NCI-H82 (cell line): ENCODE data around the gene MCM7.

Source experiments
- DNase-seq: peaks from one replicate; lab custom pipeline; 2025; lab: John Stamatoyannopoulos, UW

MCM7 gene

GRCh38 chr7:100122568-100122967 lies 21.4 kb upstream of the MCM7 start:
- no peak for DNase-seq

- DNase-seq = no peak
Observed at GRCh38 chr7:100122067-100122466, 20.9 kb upstream of the MCM7 start.

DNA sequence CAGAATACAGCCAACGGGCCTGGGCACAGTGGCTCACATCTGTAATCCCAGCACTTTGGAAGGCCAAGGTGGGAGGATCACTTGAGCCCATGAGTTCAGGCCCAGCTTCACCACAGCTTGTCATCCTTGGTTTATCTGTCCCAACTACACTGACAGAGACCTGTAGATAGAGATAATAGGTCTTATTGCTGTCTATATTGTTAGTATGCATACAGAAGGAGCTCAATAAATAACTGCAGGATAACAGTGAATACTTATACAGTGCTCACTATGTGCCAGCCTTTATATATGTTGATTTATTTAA lies 19.5 kb upstream of the MCM7 start:
- no peak for DNase-seq

- DNase-seq = peak; percentile 77
Observed at GRCh38 chr7:100119970-100120732, 19.0 kb upstream of the MCM7 start.

GRCh38 chr7:100119072-100119969 lies 18.1 kb upstream of the MCM7 start, which contains the start of the genes CNPY4 and TAF6:
TSS of gene CNPY4 (plus strand) at chr7:100119634. CDS start at chr7:100119745, 111 bp downstream.
TSS of gene TAF6 (minus strand) at chr7:100119358. CDS start at chr7:100114209, 5,149 bp downstream.
- peak; percentile 98 for DNase-seq

- DNase-seq = peak; percentile 65
Observed at GRCh38 chr7:100118388-100119071, 17.3 kb upstream of the MCM7 start.

DNA sequence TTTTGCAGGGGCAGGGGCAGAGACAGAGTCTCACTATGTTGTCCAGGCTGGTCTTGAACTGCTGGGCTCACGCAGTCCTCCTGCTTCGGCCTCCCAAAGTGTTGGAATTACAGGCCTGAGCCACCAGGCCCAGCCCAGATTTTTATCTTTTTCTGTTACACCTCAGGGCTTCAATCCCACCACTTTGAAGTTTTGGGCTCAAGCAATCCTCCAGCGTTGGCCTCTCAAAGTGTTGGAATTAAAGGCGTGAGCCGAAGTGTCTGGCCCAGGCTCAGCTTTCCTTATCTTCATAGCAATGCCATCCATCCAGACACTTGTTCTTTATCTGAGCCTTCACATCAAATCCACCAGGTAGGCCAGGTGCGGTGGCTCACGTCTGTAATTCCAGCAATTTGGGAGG lies 13.8 kb upstream of the MCM7 start:
- DNase-seq = no peak

DNA sequence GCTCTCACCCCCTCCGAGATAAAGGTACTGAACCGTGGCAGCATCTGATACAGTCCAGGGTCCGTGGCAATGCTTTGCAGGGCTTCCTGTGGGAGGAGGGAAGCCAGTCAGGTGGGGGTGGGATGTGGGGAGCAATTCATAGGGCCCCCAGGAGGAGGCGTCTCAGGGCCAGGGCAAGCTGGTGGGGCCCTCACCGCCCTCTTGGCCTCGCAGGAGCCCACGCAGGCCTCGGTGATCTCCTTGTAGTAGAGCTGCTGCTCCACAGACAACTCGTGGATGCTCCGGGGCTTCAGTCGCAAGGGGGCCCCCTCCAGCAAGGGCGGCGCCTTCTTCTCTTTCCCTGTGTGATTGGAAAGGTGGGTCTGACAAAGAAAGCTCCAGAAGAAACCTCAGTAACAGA lies 10.7 kb upstream of the MCM7 start:
- DNase-seq = no peak

DNA sequence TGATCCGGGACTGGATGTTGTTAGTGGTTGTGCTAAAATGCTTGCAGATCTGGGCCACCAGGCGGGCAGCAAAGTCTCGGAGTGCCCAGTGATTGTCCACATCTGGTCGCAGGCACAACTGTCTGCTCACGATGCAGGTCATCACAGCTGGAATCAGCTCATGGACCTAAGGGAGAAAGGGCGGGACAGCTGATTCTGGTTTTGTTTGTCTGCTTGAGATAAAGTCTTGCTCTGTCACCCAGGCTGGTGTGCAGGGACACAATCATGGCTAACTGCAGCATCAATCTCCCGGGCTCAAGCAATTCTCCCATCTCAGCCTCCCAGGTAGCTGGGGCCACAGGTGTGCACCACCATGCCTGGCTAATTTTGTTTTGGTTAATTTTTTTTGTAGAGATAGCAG lies 10.0 kb upstream of the MCM7 start:
- DNase-seq = no peak

DNA sequence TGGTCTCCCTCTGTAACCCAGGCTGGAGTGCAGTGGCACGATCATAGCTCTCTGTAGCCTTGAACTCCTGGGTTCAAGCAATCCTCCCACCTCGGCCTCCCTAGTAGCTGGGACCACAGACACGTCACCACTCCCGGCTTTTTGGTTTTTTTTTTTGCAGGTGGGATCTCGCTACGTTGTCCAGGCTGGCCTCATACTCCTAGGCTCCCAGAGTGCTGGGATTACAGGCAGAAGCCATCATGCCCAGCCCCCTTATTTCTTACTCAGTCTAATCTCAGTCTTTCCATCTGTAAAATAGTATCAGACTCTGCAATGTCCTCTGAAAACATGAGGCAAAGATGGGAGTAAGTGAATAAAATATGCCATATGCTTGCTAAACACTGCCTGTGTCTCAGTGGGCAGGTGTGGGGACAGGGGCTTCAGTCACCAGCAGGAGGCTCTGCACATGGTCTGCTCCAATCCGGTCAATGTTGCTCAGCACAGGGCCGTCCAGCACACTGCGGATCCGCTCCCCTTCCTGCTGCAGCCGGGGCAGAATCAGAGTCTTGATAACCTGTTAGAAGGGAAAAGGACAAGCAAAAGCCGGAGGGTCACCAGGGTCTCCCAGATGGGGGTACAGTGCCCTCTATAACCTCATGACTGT lies 8.4 kb upstream of the MCM7 start:
- DNase-seq = peak; percentile 31

DNA sequence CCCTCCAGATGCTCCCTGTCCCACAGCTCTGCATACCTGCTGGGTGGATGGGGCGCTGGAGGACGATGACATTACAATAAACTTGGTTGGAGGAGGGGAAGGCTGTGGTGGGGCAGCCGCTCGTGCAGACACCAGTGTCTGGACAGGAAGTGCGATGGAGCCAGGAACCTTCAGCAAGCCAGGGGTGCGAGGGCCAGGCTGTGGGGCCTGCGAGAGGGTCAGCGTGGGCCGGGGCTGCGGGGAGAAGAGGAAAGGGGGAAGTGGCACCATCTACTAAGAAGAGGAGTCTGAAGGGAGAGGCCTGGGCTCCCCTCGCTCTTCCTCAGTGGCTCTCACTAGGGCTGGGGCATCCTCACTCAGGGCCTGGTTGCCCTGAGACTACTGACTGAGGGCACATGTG lies 6.7 kb upstream of the MCM7 start:
- no peak for DNase-seq

DNA sequence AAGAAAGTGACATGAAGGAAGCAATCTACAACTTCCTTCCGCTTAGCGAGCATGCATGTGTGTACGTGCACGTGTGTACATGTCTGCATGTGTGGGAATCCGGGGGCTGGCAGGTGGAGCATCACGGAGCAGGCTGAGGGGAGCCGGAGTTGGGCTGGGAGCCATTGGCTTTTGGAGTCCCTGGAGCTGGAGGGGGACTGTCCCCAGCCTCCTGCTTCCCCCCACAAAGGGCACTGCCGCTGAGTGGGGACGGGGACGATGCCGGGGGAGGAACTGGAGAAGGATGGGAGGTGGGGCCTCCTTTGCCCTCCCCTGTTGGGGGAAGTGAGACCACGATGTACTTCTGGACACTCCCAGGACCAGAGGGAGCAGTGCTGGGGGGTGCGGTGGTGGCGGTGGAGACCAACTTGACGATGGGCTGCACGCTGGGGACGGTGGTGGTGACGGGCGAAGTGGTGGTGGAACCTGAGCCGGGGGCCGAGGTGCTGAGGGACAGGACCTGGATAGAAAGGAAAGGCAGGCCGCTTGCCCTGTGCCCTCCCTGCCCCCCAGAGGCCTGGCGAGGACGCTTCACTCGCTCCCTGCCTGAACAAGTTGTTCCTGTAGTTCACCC lies 6.0 kb upstream of the MCM7 start:
- no peak for DNase-seq

- DNase-seq = no peak
Observed at GRCh38 chr7:100106633-100107032, 5.4 kb upstream of the MCM7 start.

DNA sequence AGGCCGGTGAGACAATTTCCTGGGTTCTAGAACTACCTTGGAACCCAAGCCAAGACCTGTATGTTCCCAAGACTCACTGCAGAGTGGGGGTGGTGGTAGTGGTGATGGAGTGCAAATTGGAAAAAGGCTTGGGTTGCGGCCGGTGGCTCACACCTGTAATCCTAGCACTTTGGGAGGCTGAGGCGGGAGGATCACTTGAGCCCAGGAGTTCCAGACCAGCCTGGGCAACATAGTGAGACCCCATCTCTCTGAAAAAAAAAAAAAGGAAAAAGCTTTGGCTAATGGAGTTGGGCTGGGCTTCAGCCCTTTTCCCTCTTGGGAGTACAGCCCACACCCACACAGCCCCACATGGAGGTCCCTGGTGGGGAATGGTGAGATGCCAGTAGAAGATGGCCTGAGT lies 4.3 kb upstream of the MCM7 start:
- DNase-seq = no peak

- no peak for DNase-seq
Observed at GRCh38 chr7:100102950-100103840, 2.0 kb upstream of the MCM7 start.

DNA sequence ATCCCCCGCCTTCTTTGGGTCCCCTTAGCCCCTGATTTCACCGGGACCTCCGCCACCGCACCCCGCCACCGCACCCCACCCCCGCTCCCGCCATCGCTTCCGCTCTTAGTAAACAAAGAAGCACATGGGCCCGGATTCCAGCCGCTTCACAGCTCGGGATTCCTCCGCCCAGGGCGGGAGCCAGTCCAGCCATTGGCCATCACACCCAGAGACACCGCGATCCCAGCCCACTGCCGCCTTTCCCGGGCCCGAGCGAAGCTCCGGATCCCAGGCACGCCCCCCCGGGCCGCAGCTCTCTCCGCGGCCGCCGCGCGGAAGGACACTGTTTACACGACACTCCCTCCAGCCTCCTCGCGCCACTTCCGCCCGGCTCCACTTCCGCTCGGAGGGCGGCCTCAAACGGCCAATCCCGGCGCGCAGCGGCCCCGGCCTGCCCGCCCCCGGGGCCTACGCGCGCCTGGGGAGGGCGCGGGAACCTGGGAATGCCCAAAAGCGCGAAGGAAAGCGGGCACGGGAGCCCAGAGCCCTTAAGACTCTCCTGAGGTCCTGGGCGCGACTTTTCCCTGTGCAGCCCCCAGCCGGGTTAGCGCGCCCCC lies 679 bp downstream of the MCM7 start:
- peak; percentile 93 for DNase-seq

GRCh38 chr7:100099452-100099851 lies 1.7 kb downstream of the MCM7 start:
- no peak for DNase-seq

DNA sequence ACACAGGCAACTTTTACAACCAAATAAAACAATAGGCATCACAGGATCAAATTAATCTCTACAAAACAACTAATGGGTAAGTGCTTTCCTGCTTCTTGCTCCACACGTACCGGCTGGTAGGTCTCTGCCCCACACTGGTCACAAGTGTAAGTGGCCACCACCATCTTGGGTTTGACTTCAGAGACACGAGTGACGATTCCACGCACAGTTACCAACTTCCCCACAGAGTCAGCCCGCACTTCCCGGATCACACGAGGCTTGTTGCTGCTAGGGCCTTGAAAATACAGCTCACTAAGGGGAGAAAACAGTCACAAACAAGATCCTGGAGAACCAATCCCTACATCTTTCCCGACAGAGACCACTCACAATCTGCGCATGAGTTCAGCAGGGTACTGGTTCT lies 2.3 kb downstream of the MCM7 start:
- no peak for DNase-seq

DNA sequence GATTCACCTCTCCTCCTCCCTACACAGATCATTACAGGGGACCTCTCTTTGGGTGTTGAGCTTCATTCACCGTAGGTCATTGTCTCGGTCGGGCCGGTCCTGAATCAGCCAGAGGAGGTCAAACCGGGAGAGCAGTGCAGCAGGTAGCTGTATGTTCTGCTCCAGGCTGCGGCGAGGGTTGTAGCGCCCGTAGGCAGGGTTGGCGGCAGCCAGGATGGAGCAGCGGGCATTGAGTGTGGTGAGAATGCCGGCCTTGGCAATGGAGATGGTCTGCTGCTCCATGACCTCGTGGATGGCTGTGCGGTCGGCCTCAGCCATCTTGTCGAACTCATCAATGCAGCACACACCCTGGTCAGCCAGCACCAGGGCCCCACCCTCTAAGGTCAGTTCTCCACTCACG lies 5.5 kb downstream of the MCM7 start:
- no peak for DNase-seq

DNA sequence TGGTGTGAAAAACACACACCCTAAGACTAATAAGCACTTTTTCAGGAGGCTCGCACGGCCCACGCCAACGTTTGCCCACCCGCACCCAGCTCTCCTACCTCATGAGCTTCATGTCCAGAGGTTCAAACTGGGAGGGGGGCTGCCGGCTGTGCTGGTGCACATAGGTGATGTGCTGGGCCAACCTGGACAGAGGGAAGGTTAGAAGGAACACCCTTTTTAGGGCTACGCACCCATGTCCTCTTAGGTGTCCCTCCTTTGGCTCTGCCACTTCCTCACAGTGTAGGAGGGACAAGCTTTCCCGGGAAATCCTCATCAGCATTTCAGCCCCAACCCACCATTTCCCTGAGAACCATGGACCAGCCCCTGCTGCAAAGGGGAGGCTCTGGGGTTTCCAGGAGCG lies 5.9 kb downstream of the MCM7 start:
- DNase-seq = no peak
